H1 (cell line): Measurements from ENCODE around the gene POFUT2. TPM values are rescaled to one million over a fixed set of nuclear protein-coding genes. Genes with fewer than 3 reads are reported as not detected.

Source experiments
- BRCA1 ChIP-seq: IDR thresholded peaks from 2 replicates; pipeline ENCODE4 v1.6.1; 2012; ENCODE audit warnings: low read depth, low read length, improper control_type of control experiment
- CHD7 ChIP-seq: fragments of 300-600 bp; sonication (generic); IDR thresholded peaks from 2 replicates; pipeline ENCODE4 v1.7.1; 2012; ENCODE audit warnings: low read length, moderate library complexity, mild to moderate bottlenecking, inconsistent platforms; ENCODE audit not compliant: insufficient replicate concordance
- CTBP2 ChIP-seq: IDR thresholded peaks from 2 replicates; pipeline ENCODE4 v1.7.0; 2011; ENCODE audit warnings: borderline replicate concordance, mild to moderate bottlenecking, moderate library complexity, mixed read lengths, low read length; ENCODE audit not compliant: insufficient read depth, insufficient read length
- EZH2 ChIP-seq: fragments of 200-600 bp; sonication (generic); IDR thresholded peaks from 2 replicates; pipeline ENCODE4 v1.7.1; 2012; ENCODE audit warnings: low read depth, mild to moderate bottlenecking, moderate library complexity, low read length, inconsistent platforms; ENCODE audit not compliant: severe bottlenecking
- RXRA ChIP-seq: IDR thresholded peaks from 2 replicates; pipeline ENCODE4 v1.6.1; 2011; ENCODE audit warnings: low read depth, mild to moderate bottlenecking, low read length, moderate library complexity; ENCODE audit not compliant: insufficient read depth
- SP2 ChIP-seq: IDR thresholded peaks from 2 replicates; pipeline ENCODE4 v1.6.1; 2012; ENCODE audit warnings: mild to moderate bottlenecking, low read length, inconsistent platforms
- SRF ChIP-seq: IDR thresholded peaks from 2 replicates; pipeline ENCODE4 v1.6.1; 2011; ENCODE audit warnings: mild to moderate bottlenecking, low read depth, low read length, moderate library complexity
- TAF1 ChIP-seq: IDR thresholded peaks from 2 replicates; pipeline ENCODE4 v1.6.1; 2011; ENCODE audit warnings: mild to moderate bottlenecking, low read depth, low read length
- TEAD4 ChIP-seq: IDR thresholded peaks from 2 replicates; pipeline ENCODE4 v1.6.1; 2012; ENCODE audit warnings: low read depth, low read length, inconsistent platforms, mixed read lengths
- polyA plus RNA-seq, 7 experiments: library from polyadenylated mRNA; depleted of rRNA in 3 of 7; stranded (reverse) in 5 of 7; unstranded in 2 of 7; fragments of >200 nt in 5 of 7; fragments of 200-250 nt in 2 of 7; gene quantifications; 1 replicate in 5 of 7; 2 replicates in 1 of 7; 4 replicates in 1 of 7; pipeline versions ENCODE4 v1.2.1 to v1.2.3, GENCODE V29; 2011 to 2013; ENCODE audit warnings: missing spikeins in 2 of 7, mixed read lengths in 2 of 7
- total RNA-seq: library from RNA; stranded (reverse); fragmentation: NEBNext Ultra II Directional; extraction: Animal tissue kit (Norgen Biotek cat#: 25700); gene quantifications from 2 replicates; pipeline ENCODE4 v1.2.1, GENCODE V29; 2021

Gene POFUT2
- total and polyA plus RNA-seq, 2 of the 8 experiments (the other 6 are each of a cell fraction or from before 2014, with no cell fraction given) = 13.7 to 32.1 TPM

DNA sequence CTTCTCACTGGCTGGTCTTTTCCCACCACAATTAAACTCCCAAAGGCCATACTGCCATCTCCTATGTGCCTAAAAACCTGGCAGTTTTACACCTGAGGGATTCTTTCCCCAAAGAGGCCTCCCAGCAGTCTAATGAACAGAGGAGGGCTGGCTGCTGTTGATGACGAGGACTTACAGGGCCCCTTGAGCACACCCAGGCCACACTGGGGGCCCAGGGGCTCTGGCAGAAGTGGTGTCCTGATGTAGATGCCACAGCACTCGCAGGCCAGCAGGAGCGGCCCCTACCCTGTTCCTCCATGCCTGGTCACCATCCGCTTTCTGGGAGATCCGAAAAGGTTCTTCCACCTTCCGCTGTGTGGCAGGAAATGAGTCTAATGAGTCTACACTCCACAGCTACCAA is 24.2 kb downstream of the POFUT2 start (continued):
- TF ChIP-seq CHD7 (no peak), EZH2 (no peak), TAF1 (no peak), RXRA (no peak), SP2 (no peak), BRCA1 (no peak), SRF (no peak), TEAD4 (no peak), CTBP2 (no peak)
